Spleen (tissue), 11 donors: ENCODE results near the gene PPP1R16B. TPM values are rescaled to one million over a fixed set of nuclear protein-coding genes. Genes with fewer than 3 reads are reported as not detected.

Source experiments
- DNase-seq: peaks from one replicate; pipeline ENCODE4 v3.0.0-alpha.2; 2020
- H3K27ac ChIP-seq, 8 donors: fragments of 200-600 bp; sonication (generic) in 7 of 8; 1 replicate in 4 of 8; 2 replicates in 4 of 8; pipeline versions ENCODE4 v1.5.0 to v1.8.0; 2016 to 2021; ENCODE audit warnings: inconsistent platforms in 4 of 8, mild to moderate bottlenecking in 4 of 8, moderate library complexity in 1 of 8
- H3K27me3 ChIP-seq, 7 donors: fragments of 200-600 bp; sonication (generic) in 6 of 7; replicated peaks in 1 of 7; 1 replicate in 4 of 7; 2 replicates in 3 of 7; pipeline versions ENCODE4 v1.5.0 to v1.8.0; 2016 to 2021; ENCODE audit warnings: inconsistent platforms in 3 of 7, mild to moderate bottlenecking in 1 of 7
- H3K36me3 ChIP-seq, 6 donors: fragments of 200-600 bp; sonication (generic) in 5 of 6; 1 replicate in 4 of 6; 2 replicates in 2 of 6; pipeline versions ENCODE4 v1.5.0 to v1.8.0; 2016 to 2021; ENCODE audit warnings: inconsistent platforms in 2 of 6
- H3K4me1 ChIP-seq, 6 donors: fragments of 200-600 bp; sonication (generic) in 5 of 6; 1 replicate in 3 of 6; 2 replicates in 3 of 6; pipeline versions ENCODE4 v1.5.0 to v1.8.0; 2016 to 2021; ENCODE audit warnings: inconsistent platforms in 3 of 6
- H3K4me3 ChIP-seq, 8 donors: fragments of 200-600 bp; sonication (generic) in 7 of 8; 1 replicate in 4 of 8; 2 replicates in 4 of 8; pipeline versions ENCODE4 v1.5.0 to v1.8.0; 2016 to 2021; ENCODE audit warnings: inconsistent platforms in 4 of 8, mild to moderate bottlenecking in 4 of 8, moderate library complexity in 2 of 8
- H3K9me3 ChIP-seq, 8 donors: fragments of 200-600 bp; sonication (generic) in 7 of 8; 1 replicate in 4 of 8; 2 replicates in 4 of 8; pipeline versions ENCODE4 v1.5.0 to v1.8.0; 2016 to 2021; ENCODE audit warnings: inconsistent platforms in 4 of 8
- POLR2A ChIP-seq, 3 donors: fragments of 450-650 bp; IDR thresholded peaks; one replicate each; pipeline ENCODE4 v1.5.1; 2017; ENCODE audit warnings: antibody characterized with exemption in 3 of 3, mild to moderate bottlenecking in 1 of 3
- POLR2AphosphoS5 ChIP-seq, 3 donors: sonication (generic); formaldehyde crosslinking; IDR thresholded peaks; one replicate each; pipeline ENCODE4 v1.5.1; 2017; ENCODE audit warnings: antibody characterized with exemption in 3 of 3
- WGBS, 5 donors: extraction: QIAGEN DNeasy Blood & Tissue Kit in 3 of 5; methylation state at CpG; one replicate each; pipeline versions ENCODE4 v1.1.5 to v1.1.7; 2013 to 2018; 5-methylcytosine and 5-hydroxymethylcytosine counted together
- intact Hi-C: fragments of 100-400 bp; cut with DNase I; formaldehyde crosslinking; loops from one replicate; pipeline ENCODE4 v1.15.0; 2023; ENCODE audit warnings: low total_unique reads
- polyA plus RNA-seq, 3 donors: library from polyadenylated mRNA; stranded (reverse); fragments of 200-250 nt; gene quantifications; one replicate each; pipeline ENCODE4 v1.2.1, GENCODE V29; 2013
- total RNA-seq, 7 donors: library from RNA; depleted of rRNA in 3 of 7; stranded (reverse); fragments of >200 nt in 3 of 7; fragmentation: NEBNext Ultra II Directional in 4 of 7; extraction: Animal tissue kit (Norgen Biotek cat#: 25700) in 4 of 7; gene quantifications; one replicate each; pipeline versions ENCODE4 v1.1.0 to v1.2.1, GENCODE V29; 2016 to 2021
- TF ChIP-seq, protein P1 (sequence below), 11 experiments: fragments of 200-600 bp in 7 of 11; fragments of 450-650 bp in 4 of 11; sonication (generic) in 4 of 11; IDR thresholded peaks in 8 of 11; conservative IDR thresholded peaks in 3 of 11; 1 replicate in 7 of 11; 2 replicates in 4 of 11; pipeline versions ENCODE4 v1.4.0 to v1.8.0; 2016 to 2021; ENCODE audit warnings: antibody characterized with exemption in 11 of 11, inconsistent platforms in 4 of 11, mild to moderate bottlenecking in 1 of 11
- donor health status: healthy with polysubstance abuse.
- donor health status: DM: no; HTN: no; CAD: no; lungs with moderate emphysema.
- donor health status: DM: no; HTN: no; CAD: no.
- donor health status: Bipolar disorder and iron deficiency.
- donor health status: healthy.
- donor health status: DM: no; HTN: no; CAD: no.
- donor health status: DM: yes; HTN: yes; CAD: no.

PPP1R16B gene
- total and polyA plus RNA-seq, 10 donors: 16.0 to 66.0 (median 43.1) TPM

DNA sequence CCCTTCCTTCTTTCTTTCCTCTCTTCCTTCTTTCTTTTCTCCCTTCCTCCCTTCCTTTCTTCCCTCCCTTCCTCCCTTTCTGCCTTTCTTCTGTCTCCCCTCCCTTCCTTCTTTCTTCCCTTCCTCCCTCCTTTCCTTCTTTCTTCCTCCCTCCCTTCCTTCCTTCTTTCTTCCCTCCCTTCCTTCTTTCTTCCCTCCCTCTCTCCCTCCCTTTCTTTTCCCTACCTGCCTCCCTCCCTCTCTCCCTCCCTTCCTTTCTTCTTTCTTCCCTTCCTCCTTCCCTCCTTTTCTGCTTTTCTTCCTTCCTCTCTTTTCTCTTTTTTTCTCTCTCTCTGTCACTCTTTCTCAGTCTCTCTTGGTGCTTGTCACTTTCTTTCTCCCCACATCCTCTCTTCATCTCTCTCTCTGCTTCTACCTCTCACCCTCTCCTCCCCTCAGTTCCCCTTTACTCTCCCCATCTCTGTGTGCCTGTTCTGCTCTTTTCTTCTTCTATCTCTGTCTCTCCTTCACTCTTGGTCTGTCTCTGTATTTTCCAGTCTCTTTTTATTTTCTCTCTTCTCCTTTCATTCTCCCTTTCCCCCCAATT lies 90.6 kb downstream of the PPP1R16B start:
- intact Hi-C loops: loop anchor here (10.0 kb wide), 1 partner anchor 141 kb away; no protein-coding TSS in a partner anchor
- TF ChIP-seq POLR2A (IDR thresholded peaks at IDR 0.05): no peak
- TF ChIP-seq POLR2AphosphoS5 (IDR thresholded peaks at IDR 0.05): no peak
- TF ChIP-seq, protein P1, sequence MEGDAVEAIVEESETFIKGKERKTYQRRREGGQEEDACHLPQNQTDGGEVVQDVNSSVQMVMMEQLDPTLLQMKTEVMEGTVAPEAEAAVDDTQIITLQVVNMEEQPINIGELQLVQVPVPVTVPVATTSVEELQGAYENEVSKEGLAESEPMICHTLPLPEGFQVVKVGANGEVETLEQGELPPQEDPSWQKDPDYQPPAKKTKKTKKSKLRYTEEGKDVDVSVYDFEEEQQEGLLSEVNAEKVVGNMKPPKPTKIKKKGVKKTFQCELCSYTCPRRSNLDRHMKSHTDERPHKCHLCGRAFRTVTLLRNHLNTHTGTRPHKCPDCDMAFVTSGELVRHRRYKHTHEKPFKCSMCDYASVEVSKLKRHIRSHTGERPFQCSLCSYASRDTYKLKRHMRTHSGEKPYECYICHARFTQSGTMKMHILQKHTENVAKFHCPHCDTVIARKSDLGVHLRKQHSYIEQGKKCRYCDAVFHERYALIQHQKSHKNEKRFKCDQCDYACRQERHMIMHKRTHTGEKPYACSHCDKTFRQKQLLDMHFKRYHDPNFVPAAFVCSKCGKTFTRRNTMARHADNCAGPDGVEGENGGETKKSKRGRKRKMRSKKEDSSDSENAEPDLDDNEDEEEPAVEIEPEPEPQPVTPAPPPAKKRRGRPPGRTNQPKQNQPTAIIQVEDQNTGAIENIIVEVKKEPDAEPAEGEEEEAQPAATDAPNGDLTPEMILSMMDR (IDR thresholded peaks at IDR 0.05 in 8 of 11, conservative IDR thresholded peaks at IDR 0.05 in 3 of 11): no peak
- no peak overlapping the region for H3K4me3 ChIP-seq

DNA sequence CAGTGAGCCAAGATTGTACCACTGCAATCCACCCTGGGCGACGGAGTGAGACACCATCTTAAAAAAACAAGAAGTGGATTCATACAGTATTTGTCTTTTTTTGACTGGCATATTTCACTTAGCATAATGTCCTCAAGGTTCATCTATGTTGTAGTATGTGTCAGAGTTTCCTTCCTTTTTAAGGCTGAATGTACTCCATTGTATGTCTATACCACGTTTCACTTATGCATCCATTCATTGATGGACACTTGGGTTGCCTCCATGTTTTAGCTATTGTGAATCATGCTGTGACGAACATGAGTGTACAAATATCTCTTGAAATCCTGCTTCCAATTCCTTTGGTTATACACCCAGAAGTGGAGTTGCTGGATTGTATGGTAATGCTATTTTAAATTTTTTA lies 91.8 kb downstream of the PPP1R16B start:
- DNase-seq: no peak
- peaks cover 0 to 2% (median 0%) of the 10 kb centered on the region in 7 donors for H3K27me3 ChIP-seq
- intact Hi-C loops: loop anchor here (10.0 kb wide), 1 partner anchor 142 kb away; no protein-coding TSS in a partner anchor
- peaks cover 7 to 26% (median 21%) of the 10 kb centered on the region in 6 donors for H3K4me1 ChIP-seq
- 80 to 90% (median 85%) methylated on average over 4 of the region's 4 CpGs for WGBS, 5 donors
- no peak for TF ChIP-seq POLR2A (IDR thresholded peaks at IDR 0.05)
- H3K9me3 ChIP-seq: no peaks in the 10 kb centered on the region
- H3K27ac ChIP-seq: no peak overlapping the region
- peaks cover 3 to 81% (median 36%) of the 10 kb centered on the region in 6 donors for H3K36me3 ChIP-seq
- H3K4me3 ChIP-seq: no peak overlapping the region

More for the DNA sequence above, 90.6 kb downstream of the PPP1R16B start:
- Histone ChIP-seq H3K9me3 (no peaks in the 10 kb centered on the region), H3K27me3 (peaks cover 0 to 2% (median 0%) of the 10 kb centered on the region in 7 donors), H3K27ac (no peak overlapping the region), H3K4me1 (peaks cover 10 to 38% (median 30%) of the 10 kb centered on the region in 6 donors), H3K36me3 (peaks cover 0 to 72% (median 25%) of the 10 kb centered on the region in 6 donors)
- DNase-seq: no peak

DNA sequence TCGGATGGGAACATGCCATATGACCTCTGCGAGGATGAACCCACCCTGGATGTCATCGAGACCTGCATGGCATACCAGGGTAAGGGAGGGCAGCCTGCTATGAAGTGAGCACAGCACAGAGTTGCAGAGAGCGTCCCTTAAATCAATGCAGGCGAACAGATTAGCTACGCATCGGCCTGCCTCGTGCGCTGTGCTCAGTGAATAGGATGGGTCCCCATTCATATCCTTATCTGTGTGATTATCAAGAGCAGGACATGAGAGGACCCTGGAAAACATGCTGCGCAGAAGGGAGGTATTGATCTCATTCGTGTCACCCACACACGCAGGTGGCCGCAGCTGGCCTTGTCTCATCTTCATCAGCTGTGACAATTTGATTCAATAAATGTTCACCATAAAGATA lies 95.1 kb downstream of the PPP1R16B start:
- Histone ChIP-seq H3K4me3 (no peak overlapping the region), H3K9me3 (peaks cover 0 to 15% (median 9%) of the 10 kb centered on the region in 8 donors), H3K4me1 (no peaks in the 10 kb centered on the region), H3K27ac (no peak overlapping the region), H3K36me3 (peaks cover 6 to 100% (median 66%) of the 10 kb centered on the region in 6 donors), H3K27me3 (peaks cover 0 to 2% (median 0%) of the 10 kb centered on the region in 7 donors)
- TF ChIP-seq, protein P1 (IDR thresholded peaks at IDR 0.05 in 8 of 11, conservative IDR thresholded peaks at IDR 0.05 in 3 of 11): no peak
- no peak for TF ChIP-seq POLR2AphosphoS5 (IDR thresholded peaks at IDR 0.05)
- no peak for TF ChIP-seq POLR2A (IDR thresholded peaks at IDR 0.05)
- intact Hi-C loops: no loop called here
- 93 to 95% (median 94%) methylated on average over 12 to 13 of the region's 13 CpGs for WGBS, 5 donors
- DNase-seq: peak; percentile 61

DNA sequence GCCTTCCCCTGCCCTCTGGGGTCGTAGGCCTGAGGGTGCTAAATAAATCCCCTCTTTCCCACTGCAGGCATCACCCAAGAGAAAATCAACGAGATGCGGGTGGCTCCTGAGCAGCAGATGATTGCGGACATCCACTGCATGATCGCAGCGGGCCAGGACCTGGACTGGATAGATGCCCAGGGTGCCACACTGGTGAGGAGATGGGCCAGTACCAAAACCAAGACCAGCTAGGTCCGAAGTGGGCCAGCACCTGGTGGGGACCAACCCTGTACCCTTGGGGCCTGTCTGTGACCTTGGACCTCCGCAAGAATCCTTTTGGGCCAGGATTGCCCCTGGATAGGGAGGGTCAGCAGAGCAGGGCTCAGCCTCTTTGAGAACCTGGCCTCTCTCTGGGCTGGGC lies 97.1 kb downstream of the PPP1R16B start:
- intact Hi-C loops: no loop called here
- Histone ChIP-seq H3K9me3 (peaks cover 0 to 15% (median 9%) of the 10 kb centered on the region in 8 donors), H3K27me3 (peaks cover 0 to 2% (median 0%) of the 10 kb centered on the region in 7 donors), H3K36me3 (peaks cover 6 to 100% (median 78%) of the 10 kb centered on the region in 6 donors), H3K27ac (no peak overlapping the region), H3K4me1 (no peaks in the 10 kb centered on the region), H3K4me3 (no peak overlapping the region)
- TF ChIP-seq POLR2A (IDR thresholded peaks at IDR 0.05): no peak
- peak in 1 of 3 donors; percentile 29 for TF ChIP-seq POLR2AphosphoS5 (IDR thresholded peaks at IDR 0.05)
- TF ChIP-seq, protein P1 (IDR thresholded peaks at IDR 0.05 in 8 of 11, conservative IDR thresholded peaks at IDR 0.05 in 3 of 11): no peak
- DNase-seq: peak; percentile 58
- 92 to 96% (median 96%) methylated on average over 7 to 8 of the region's 8 CpGs for WGBS, 5 donors
